NCI-H1417 treated with DMSO at 0.1 percent for 48 hours (cell line): Measurements from ENCODE around the gene RHBG.

Source experiments
- DNase-seq: peaks from one replicate; lab custom pipeline; 2025; lab: John Stamatoyannopoulos, UW

The RHBG gene

DNA sequence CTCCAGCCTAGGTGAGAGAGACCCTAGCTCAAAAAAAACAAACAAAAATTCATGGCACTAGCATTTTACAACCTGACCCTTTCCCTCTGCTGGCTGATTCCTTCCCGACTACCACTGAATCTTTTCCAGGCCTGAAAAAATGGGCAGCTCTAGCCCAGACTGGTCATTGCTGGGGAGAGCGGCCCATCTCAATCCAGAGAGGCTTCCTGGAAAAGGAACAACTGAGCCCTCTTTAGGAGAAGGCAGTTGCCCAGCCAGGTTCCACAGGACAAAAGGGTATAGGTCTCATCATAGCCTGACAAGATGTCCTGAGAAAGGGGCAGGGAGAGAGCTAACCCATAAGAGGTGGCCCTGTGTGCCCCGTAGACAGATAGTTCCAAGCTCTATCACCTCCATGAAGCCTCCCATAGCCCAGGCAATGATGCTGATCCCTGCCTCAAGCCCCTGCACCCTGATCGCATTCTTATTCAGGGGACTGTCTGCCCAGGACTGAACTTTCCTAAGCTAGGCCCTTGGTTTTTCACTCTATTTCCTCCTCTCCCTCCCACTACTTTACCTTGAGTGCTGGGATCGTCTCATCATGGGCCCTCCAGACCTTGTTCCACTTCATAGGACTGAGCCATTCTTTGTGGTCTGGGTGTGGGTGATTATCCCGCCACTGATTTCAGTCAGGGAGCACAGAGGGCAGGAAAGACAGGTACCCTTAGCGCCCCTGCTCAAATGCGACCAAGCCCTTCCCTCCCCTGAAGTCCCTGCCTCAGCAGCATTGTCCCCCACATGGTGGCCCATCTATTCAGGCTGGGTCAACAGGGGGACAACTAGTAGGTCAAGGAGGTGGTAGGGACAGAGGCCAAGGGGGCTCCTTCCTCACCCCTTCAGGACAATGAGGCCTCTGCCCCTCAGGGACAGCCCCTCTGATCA lies 18.2 kb downstream of the RHBG start:
- no peak for DNase-seq

DNA sequence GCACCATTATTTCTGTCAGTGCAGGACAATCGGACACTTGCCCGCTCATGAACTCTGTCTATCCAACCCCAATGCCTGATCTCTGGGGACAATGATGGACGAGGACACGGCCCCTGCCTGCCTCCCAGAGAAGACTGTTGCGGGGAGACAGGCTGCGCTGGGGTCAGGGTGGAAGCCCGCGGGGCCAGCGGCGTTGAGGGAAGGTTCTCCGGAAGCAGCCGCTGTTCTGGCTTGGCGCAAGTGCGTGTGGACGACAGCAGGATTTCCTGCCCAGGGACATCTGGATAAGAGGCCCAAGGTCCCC lies 18.8 kb downstream of the RHBG start:
- no peak for DNase-seq

GRCh38 chr1:156388174-156389137 lies 19.4 kb downstream of the RHBG start:
- no peak for DNase-seq

DNA sequence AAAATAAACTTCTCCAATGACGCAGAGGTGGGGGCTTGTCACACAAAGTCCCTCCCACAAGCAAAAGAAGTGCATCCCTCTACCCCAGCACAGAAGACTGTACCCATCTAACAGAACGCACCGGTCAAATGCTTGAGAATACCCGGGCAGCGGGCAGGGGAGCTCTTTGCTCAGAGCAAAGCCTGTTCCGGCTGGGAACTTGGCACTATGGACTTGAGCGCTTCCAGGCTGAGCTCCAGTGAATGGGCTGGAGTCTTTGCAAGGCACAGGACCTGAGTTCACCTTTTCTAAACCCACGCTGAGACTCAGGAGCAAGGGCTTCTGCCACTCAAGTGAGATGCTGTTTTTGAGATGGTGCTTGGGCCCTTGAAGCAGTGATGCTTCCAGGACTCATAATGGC lies 20.3 kb downstream of the RHBG start:
- DNase-seq = no peak

DNA sequence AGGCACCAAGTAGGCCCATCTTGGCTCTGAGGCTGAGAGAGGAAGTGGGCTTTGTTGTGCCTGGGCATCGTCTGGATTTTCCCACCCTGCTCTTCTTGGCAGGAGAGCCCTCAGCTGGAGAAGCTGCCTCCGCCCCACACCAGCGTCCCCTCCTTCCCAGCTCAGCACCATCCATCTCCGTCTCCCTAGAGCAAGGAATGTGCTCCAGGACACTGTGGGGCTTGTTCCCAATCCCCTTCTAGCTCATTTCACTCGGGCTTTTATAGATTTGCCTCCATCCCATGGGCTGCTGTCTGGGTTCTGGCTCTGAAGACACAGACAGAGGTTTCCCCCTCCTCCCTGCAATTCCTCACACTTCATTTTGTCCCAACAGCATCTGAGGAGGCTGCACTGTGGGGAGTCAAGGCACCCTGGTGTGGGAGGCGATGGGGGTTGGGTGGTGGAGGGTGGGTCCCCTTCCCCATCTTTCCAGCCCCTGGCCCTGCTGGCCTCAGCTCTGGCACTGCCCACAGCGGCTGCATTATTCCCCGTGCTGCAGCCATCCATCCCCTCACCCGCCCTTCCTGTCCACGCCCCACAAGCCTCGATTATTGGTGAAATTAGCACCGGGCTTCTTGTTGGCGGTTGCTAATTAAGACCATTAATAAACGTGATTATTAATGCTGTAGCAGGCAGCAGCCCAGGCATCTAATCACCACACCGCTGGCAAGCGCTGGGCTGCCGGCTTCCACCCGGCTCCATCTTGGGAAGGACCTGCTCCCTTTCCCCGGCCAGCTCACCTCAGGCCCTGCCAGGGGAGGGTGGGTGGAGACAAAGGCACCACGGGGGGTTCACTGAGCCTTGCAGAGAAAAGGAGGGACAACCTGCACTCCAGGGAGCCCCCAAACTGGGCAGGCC lies 21.7 kb downstream of the RHBG start:
- no peak for DNase-seq

- DNase-seq = no peak
These were observed 22.3 kb downstream of the RHBG start for GRCh38 chr1:156391366-156391677.

- no peak for DNase-seq
These were observed 22.7 kb downstream of the RHBG start for GRCh38 chr1:156391701-156392100.

GRCh38 chr1:156392452-156392853 lies 23.4 kb downstream of the RHBG start:
- DNase-seq = no peak

DNA sequence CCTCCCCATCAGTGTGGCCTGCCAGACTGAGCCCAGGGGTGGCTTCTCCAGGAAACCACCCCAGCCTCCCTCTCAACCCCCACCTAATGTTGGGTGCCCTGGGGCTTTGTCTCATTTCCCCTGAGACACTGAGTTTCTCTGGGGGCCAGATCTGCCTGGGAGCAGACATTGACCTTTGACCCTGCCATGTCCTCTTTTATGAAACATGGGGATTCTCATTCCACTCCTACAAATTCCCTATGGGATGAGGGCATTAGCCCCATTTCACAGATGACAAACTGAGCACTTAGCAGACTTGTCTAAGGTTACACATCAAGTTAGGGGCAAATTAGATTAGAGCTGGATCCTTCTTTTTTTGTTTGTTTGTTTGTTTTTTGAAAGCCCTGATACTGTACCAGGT lies 24.1 kb downstream of the RHBG start:
- DNase-seq = no peak

DNA sequence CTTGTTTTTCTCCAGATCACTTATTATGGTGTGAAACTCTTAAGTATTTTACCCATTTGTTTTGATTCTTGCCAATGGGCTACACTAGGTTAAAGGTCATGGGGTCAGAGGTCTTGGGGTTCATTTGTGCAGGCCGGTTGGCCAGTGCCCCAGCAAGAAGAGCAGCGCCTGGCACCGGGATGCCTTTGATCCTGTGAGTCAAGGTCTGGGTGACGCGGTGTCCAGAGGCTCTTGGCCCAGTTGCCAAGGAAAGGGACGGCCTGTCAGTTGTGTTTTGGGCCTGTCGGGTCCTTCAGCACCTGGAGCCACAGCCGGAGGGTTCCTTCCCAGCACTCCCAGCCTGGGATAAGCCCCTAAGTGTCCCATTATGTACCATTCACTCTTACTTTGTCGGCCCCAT lies 25.1 kb downstream of the RHBG start:
- no peak for DNase-seq

DNA sequence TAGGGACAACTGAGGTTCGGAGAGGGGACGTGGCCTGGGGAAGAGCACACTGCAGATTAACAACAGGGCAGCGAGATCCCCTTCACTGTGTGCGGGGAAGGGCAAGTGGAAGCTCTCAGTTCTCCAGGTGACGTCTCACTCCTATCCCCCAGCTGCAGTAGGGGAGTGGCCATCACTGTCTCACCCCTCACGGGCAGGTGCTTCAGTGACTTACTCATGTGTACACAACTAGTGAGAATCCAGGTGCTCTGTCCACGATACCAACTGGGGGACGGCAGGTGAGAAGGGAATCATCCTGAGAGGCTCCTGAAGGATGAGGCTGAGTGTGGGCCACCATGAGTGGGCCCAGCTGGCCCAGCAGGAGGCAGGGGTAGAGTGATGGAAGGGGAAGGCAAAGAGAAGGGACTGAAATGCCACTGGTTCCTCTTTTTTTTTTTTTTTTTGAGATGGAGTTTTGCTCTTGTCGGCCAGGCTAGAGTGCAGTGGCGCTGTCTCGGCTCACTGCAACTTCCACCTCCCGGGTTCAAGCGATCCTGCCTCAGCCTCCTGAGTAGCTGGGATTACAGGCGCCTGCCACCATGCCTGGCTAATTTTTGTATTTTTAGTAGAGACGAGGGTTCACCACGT lies 25.9 kb downstream of the RHBG start:
- DNase-seq = no peak

DNA sequence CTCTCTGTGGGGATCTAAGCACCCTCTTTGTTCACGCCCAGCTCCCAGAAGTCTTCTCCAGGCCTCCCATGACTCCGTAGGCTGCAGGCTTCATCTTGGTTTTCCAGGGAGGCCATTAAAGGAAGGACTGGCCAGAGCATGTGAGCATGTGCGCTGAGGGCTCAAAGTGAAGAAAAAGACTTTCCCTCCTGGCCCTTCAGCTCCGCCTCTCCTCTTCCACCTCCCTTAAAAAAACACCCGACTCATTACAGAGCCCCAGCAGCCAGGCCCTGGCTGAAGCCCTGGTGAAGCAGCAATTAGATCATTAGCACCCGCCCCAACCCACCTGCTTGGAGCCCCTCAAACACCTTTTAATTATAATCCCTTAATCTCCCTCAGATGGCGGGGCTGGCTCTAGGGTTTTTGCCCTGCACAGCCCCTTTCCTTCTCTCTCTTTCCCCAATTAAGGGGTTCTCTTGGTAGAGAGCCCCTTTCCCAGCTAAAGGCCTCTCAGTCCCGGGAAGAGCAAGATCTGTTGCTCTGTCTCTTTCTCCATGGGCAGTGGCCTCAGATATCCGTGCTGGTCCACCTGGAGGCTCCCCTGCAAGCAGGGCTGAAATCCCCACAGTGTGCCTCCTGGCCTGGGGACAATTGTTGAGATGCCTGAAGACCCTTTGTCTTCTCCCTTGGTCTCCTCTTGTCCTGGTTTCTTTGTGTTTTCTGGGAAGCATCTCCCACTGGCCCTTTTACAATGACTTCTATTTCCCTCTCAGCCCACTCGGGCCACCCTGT lies 30.5 kb downstream of the RHBG start:
- no peak for DNase-seq

GRCh38 chr1:156400191-156400935 lies 31.4 kb downstream of the RHBG start:
- no peak for DNase-seq

- DNase-seq = no peak
These were observed 32.1 kb downstream of the RHBG start for GRCh38 chr1:156401041-156401574.

GRCh38 chr1:156401681-156402081 lies 32.7 kb downstream of the RHBG start:
- DNase-seq = no peak

DNA sequence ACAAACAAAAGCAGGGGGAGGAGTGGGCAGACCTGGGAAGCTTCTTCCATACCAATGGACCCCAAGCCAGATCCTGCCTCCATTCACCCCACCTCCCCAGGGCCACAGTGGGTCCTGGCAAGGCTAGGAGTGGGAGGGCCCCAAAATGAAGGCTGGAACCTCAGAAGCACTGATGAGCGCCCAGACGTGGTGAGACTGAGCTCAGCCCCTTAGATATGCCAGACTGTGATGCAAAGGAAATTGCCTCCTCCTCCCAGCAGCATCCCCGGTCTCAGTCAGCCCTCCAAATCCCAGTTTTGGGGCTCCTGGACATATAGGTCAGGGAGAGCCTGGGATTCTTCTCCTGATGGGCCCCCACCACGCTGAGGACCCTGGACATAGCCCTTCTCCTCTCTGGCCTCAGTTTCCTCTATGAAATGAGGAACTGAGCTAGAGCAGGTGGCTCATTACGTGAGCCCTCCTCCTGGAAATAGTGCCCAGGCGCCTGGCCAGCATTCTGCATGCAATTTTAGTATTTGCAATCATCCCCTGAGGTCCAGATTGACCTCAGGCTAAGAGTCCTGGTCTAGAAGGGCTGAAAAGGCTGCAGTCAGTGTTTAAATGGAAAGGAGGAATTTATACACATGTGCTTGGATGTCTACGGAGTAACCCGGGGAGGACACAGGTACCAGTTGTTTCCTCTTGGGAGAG lies 33.5 kb downstream of the RHBG start:
- DNase-seq = no peak

- DNase-seq = no peak
These were observed 36.7 kb downstream of the RHBG start for GRCh38 chr1:156405670-156406069.

DNA sequence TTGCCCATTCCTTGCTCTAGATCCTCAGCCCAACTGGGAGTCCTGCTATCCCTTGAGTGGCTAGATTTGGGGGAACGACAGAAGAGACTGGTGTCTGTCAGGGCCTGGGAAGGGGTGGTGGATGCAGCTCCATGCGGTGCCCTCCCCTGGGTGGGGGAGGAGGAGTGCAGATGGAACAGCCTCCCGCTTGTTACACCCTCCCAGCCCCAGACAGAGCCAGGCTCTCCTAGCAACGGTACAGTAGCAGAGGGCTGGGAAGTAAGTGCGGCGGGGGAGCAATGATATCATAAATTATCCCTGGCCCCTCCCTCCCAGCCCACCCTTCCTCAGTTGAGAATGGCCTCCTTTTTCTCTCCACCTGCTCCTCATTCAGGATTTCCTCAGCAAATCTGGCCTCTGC lies 37.2 kb downstream of the RHBG start:
- no peak for DNase-seq

GRCh38 chr1:156407344-156407743 lies 38.3 kb downstream of the RHBG start:
- DNase-seq = no peak
